WTC11 (cell line): ENCODE measurements around the gene ABHD17B. TPM values are rescaled to one million over a fixed set of nuclear protein-coding genes. Genes with fewer than 3 reads are reported as not detected.

Experiments
- CBFB ChIP-seq: sonication (generic); formaldehyde crosslinking; IDR thresholded peaks from 2 replicates; pipeline ENCODE4 v1.8.1; 2022; ENCODE audit warnings: mild to moderate bottlenecking, low read depth, missing genetic modification reagents
- FOXK1 ChIP-seq: sonication (generic); formaldehyde crosslinking; IDR thresholded peaks from 2 replicates; pipeline ENCODE4 v1.8.0; 2022; ENCODE audit warnings: mild to moderate bottlenecking, moderate library complexity, missing genetic modification reagents
- GTF2I ChIP-seq: fragments of 250-450 bp; sonication (Bioruptor Pico); conservative IDR thresholded peaks from 2 replicates; pipeline ENCODE4 v1.4.0; 2021; ENCODE audit warnings: mild to moderate bottlenecking
- JAZF1 ChIP-seq: fragments of 250-450 bp; sonication (Bioruptor Pico); IDR thresholded peaks from 2 replicates; pipeline ENCODE4 v1.9.0; 2021; ENCODE audit warnings: moderate library complexity, mild to moderate bottlenecking, inconsistent platforms
- KAT7 ChIP-seq: sonication (generic); formaldehyde crosslinking; IDR thresholded peaks from 2 replicates; pipeline ENCODE4 v1.8.1; 2023; ENCODE audit warnings: missing genetic modification reagents, mild to moderate bottlenecking, borderline replicate concordance
- NFATC4 ChIP-seq: fragments of 250-450 bp; sonication (Bioruptor Pico); IDR thresholded peaks from 2 replicates; pipeline ENCODE4 v1.9.0; 2021; ENCODE audit warnings: mild to moderate bottlenecking
- NR1H2 ChIP-seq: sonication (generic); formaldehyde crosslinking; IDR thresholded peaks from 2 replicates; pipeline ENCODE4 v1.9.0; 2021; ENCODE audit warnings: mild to moderate bottlenecking, moderate library complexity, missing genetic modification reagents
- NR2C2 ChIP-seq: sonication (generic); formaldehyde crosslinking; IDR thresholded peaks from 2 replicates; pipeline ENCODE4 v1.8.0; 2022; ENCODE audit warnings: mild to moderate bottlenecking, missing genetic modification reagents
- SOX15 ChIP-seq: fragments of 250-450 bp; sonication (Bioruptor Pico); IDR thresholded peaks from 2 replicates; pipeline ENCODE4 v1.9.0; 2021; ENCODE audit warnings: mild to moderate bottlenecking
- TEAD1 ChIP-seq: sonication (generic); formaldehyde crosslinking; IDR thresholded peaks from 2 replicates; pipeline ENCODE4 v1.8.0; 2022; ENCODE audit warnings: mild to moderate bottlenecking, missing genetic modification reagents
- TEAD4 ChIP-seq: sonication (generic); formaldehyde crosslinking; IDR thresholded peaks from 2 replicates; pipeline ENCODE4 v1.8.0; 2022; ENCODE audit warnings: mild to moderate bottlenecking, missing genetic modification reagents
- ZNF121 ChIP-seq: sonication (generic); formaldehyde crosslinking; IDR thresholded peaks from 2 replicates; pipeline ENCODE4 v1.8.0; 2023; ENCODE audit warnings: missing genetic modification reagents
- ZNF416 ChIP-seq: fragments of 250-450 bp; sonication (Bioruptor Pico); IDR thresholded peaks from 2 replicates; pipeline ENCODE4 v1.9.0; 2021; ENCODE audit warnings: mild to moderate bottlenecking, inconsistent platforms
- total RNA-seq: library from RNA; stranded (reverse); gene quantifications from 3 replicates; pipeline ENCODE4 v1.2.3, GENCODE V29; 2021
- TF ChIP-seq, protein P1 (sequence below): sonication (generic); formaldehyde crosslinking; IDR thresholded peaks from 2 replicates; pipeline ENCODE4 v1.8.1; 2023; ENCODE audit warnings: mild to moderate bottlenecking, missing genetic modification reagents
- TF ChIP-seq, protein P2 (sequence below): fragments of 250-450 bp; sonication (Bioruptor Pico); IDR thresholded peaks from 2 replicates; pipeline ENCODE4 v1.9.0; 2021; ENCODE audit warnings: mild to moderate bottlenecking
- TF ChIP-seq, protein P3 (sequence below): sonication (generic); formaldehyde crosslinking; IDR thresholded peaks from 2 replicates; pipeline ENCODE4 v1.8.0; 2023; ENCODE audit warnings: missing genetic modification reagents
- TF ChIP-seq, protein P4 (sequence below): sonication (generic); formaldehyde crosslinking; IDR thresholded peaks from 2 replicates; pipeline ENCODE4 v1.8.0; 2022; ENCODE audit warnings: mild to moderate bottlenecking, missing genetic modification reagents
- TF ChIP-seq, protein P5 (sequence below): sonication (generic); formaldehyde crosslinking; IDR thresholded peaks from 2 replicates; pipeline ENCODE4 v1.8.1; 2023; ENCODE audit warnings: mild to moderate bottlenecking, missing genetic modification reagents, borderline replicate concordance
- TF ChIP-seq, protein P6 (sequence below): sonication (generic); formaldehyde crosslinking; IDR thresholded peaks from 2 replicates; pipeline ENCODE4 v1.8.1; 2022; ENCODE audit warnings: low read depth, mild to moderate bottlenecking, moderate library complexity, missing genetic modification reagents, borderline replicate concordance
- TF ChIP-seq, protein P7 (sequence below): sonication (generic); formaldehyde crosslinking; conservative IDR thresholded peaks from 2 replicates; pipeline ENCODE4 v1.8.1; 2023; ENCODE audit warnings: mild to moderate bottlenecking, low read depth, missing genetic modification reagents, moderate library complexity
- TF ChIP-seq, protein P8 (sequence below): fragments of 250-450 bp; sonication (Bioruptor Pico); IDR thresholded peaks from 2 replicates; pipeline ENCODE4 v1.9.0; 2021; ENCODE audit warnings: mild to moderate bottlenecking, borderline replicate concordance

Gene ABHD17B
- total RNA-seq, 1 experiment from 2014 or later = 56.6 TPM

DNA sequence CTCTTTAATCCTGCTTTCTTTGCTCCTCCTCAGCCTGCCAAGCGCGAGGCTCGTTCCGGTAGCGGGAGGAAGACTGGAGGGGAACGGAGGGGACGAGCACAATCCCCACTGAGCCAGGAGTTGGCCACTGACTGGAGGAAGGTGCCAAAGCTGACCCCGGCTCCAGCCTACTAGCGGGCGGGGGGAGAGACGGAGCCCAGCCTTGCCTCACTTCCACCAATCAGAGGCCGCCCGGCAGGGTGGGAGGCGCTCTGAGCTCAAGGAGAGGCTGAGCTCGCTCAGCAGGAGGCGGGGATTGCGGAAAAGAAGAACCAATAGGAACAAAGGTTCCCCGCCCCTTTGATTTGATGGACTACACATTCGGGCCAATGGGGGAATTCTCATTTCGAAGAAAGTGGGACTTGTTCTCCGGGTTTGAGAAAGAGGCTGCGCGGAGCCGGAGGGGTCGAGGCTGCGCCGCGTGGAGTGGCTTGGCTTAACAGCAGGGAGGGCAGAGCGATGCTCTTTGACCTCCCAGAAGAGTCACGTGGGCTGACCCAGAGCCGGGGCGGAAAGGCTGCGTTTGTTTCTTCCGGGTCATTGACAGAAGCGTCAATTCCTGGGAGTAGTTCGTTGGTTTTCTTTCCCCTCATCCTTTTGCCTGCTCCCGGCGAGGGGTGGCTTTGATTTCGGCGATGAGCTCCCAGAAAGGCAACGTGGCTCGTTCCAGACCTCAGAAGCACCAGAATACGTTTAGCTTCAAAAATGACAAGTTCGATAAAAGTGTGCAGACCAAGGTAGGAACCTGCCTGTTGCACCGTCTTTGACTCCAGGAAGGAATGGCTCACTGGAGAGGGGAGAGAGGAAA is at the start of gene ABHD17B, which contains the start of gene C9orf85 (continued):
- TF ChIP-seq, protein P1, sequence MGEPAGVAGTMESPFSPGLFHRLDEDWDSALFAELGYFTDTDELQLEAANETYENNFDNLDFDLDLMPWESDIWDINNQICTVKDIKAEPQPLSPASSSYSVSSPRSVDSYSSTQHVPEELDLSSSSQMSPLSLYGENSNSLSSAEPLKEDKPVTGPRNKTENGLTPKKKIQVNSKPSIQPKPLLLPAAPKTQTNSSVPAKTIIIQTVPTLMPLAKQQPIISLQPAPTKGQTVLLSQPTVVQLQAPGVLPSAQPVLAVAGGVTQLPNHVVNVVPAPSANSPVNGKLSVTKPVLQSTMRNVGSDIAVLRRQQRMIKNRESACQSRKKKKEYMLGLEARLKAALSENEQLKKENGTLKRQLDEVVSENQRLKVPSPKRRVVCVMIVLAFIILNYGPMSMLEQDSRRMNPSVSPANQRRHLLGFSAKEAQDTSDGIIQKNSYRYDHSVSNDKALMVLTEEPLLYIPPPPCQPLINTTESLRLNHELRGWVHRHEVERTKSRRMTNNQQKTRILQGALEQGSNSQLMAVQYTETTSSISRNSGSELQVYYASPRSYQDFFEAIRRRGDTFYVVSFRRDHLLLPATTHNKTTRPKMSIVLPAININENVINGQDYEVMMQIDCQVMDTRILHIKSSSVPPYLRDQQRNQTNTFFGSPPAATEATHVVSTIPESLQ = no peak
- no peak for TF ChIP-seq KAT7
- TF ChIP-seq NR1H2 (CRISPR knock-in tag) = no peak
- TF ChIP-seq TEAD1 (CRISPR knock-in tag) = peak; percentile 81; the same call in 1 of the 2 replicates
- TF ChIP-seq, protein P2, sequence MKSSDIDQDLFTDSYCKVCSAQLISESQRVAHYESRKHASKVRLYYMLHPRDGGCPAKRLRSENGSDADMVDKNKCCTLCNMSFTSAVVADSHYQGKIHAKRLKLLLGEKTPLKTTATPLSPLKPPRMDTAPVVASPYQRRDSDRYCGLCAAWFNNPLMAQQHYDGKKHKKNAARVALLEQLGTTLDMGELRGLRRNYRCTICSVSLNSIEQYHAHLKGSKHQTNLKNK (CRISPR knock-in tag) = 0 out of 2 replicates have a peak, but pooled peaks have one; percentile 18
- TF ChIP-seq JAZF1 (CRISPR knock-in tag) = no peak
- TF ChIP-seq, protein P3, sequence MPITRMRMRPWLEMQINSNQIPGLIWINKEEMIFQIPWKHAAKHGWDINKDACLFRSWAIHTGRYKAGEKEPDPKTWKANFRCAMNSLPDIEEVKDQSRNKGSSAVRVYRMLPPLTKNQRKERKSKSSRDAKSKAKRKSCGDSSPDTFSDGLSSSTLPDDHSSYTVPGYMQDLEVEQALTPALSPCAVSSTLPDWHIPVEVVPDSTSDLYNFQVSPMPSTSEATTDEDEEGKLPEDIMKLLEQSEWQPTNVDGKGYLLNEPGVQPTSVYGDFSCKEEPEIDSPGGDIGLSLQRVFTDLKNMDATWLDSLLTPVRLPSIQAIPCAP = no peak
- TF ChIP-seq, protein P4, sequence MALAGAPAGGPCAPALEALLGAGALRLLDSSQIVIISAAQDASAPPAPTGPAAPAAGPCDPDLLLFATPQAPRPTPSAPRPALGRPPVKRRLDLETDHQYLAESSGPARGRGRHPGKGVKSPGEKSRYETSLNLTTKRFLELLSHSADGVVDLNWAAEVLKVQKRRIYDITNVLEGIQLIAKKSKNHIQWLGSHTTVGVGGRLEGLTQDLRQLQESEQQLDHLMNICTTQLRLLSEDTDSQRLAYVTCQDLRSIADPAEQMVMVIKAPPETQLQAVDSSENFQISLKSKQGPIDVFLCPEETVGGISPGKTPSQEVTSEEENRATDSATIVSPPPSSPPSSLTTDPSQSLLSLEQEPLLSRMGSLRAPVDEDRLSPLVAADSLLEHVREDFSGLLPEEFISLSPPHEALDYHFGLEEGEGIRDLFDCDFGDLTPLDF = no peak
- TF ChIP-seq, protein P5, sequence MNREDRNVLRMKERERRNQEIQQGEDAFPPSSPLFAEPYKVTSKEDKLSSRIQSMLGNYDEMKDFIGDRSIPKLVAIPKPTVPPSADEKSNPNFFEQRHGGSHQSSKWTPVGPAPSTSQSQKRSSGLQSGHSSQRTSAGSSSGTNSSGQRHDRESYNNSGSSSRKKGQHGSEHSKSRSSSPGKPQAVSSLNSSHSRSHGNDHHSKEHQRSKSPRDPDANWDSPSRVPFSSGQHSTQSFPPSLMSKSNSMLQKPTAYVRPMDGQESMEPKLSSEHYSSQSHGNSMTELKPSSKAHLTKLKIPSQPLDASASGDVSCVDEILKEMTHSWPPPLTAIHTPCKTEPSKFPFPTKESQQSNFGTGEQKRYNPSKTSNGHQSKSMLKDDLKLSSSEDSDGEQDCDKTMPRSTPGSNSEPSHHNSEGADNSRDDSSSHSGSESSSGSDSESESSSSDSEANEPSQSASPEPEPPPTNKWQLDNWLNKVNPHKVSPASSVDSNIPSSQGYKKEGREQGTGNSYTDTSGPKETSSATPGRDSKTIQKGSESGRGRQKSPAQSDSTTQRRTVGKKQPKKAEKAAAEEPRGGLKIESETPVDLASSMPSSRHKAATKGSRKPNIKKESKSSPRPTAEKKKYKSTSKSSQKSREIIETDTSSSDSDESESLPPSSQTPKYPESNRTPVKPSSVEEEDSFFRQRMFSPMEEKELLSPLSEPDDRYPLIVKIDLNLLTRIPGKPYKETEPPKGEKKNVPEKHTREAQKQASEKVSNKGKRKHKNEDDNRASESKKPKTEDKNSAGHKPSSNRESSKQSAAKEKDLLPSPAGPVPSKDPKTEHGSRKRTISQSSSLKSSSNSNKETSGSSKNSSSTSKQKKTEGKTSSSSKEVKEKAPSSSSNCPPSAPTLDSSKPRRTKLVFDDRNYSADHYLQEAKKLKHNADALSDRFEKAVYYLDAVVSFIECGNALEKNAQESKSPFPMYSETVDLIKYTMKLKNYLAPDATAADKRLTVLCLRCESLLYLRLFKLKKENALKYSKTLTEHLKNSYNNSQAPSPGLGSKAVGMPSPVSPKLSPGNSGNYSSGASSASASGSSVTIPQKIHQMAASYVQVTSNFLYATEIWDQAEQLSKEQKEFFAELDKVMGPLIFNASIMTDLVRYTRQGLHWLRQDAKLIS (CRISPR knock-in tag) = no peak
- TF ChIP-seq NR2C2 (CRISPR knock-in tag) = peak; percentile 89
- TF ChIP-seq, protein P6, sequence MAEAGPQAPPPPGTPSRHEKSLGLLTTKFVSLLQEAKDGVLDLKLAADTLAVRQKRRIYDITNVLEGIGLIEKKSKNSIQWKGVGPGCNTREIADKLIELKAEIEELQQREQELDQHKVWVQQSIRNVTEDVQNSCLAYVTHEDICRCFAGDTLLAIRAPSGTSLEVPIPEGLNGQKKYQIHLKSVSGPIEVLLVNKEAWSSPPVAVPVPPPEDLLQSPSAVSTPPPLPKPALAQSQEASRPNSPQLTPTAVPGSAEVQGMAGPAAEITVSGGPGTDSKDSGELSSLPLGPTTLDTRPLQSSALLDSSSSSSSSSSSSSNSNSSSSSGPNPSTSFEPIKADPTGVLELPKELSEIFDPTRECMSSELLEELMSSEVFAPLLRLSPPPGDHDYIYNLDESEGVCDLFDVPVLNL (CRISPR knock-in tag) = no peak
- TF ChIP-seq FOXK1 = peak; percentile 33; the same call in 1 of the 2 replicates
- no peak for TF ChIP-seq NFATC4 (CRISPR knock-in tag)
- TF ChIP-seq ZNF416 = no peak
- no peak for TF ChIP-seq GTF2I (CRISPR knock-in tag)
- TF ChIP-seq CBFB (CRISPR knock-in tag) = no peak
- no peak for TF ChIP-seq SOX15 (CRISPR knock-in tag)
- TF ChIP-seq, protein P7, sequence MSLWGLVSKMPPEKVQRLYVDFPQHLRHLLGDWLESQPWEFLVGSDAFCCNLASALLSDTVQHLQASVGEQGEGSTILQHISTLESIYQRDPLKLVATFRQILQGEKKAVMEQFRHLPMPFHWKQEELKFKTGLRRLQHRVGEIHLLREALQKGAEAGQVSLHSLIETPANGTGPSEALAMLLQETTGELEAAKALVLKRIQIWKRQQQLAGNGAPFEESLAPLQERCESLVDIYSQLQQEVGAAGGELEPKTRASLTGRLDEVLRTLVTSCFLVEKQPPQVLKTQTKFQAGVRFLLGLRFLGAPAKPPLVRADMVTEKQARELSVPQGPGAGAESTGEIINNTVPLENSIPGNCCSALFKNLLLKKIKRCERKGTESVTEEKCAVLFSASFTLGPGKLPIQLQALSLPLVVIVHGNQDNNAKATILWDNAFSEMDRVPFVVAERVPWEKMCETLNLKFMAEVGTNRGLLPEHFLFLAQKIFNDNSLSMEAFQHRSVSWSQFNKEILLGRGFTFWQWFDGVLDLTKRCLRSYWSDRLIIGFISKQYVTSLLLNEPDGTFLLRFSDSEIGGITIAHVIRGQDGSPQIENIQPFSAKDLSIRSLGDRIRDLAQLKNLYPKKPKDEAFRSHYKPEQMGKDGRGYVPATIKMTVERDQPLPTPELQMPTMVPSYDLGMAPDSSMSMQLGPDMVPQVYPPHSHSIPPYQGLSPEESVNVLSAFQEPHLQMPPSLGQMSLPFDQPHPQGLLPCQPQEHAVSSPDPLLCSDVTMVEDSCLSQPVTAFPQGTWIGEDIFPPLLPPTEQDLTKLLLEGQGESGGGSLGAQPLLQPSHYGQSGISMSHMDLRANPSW = no peak
- TF ChIP-seq TEAD4 (CRISPR knock-in tag) = 0 out of 2 replicates have a peak, but pooled peaks have one; percentile 57
- TF ChIP-seq, protein P8, sequence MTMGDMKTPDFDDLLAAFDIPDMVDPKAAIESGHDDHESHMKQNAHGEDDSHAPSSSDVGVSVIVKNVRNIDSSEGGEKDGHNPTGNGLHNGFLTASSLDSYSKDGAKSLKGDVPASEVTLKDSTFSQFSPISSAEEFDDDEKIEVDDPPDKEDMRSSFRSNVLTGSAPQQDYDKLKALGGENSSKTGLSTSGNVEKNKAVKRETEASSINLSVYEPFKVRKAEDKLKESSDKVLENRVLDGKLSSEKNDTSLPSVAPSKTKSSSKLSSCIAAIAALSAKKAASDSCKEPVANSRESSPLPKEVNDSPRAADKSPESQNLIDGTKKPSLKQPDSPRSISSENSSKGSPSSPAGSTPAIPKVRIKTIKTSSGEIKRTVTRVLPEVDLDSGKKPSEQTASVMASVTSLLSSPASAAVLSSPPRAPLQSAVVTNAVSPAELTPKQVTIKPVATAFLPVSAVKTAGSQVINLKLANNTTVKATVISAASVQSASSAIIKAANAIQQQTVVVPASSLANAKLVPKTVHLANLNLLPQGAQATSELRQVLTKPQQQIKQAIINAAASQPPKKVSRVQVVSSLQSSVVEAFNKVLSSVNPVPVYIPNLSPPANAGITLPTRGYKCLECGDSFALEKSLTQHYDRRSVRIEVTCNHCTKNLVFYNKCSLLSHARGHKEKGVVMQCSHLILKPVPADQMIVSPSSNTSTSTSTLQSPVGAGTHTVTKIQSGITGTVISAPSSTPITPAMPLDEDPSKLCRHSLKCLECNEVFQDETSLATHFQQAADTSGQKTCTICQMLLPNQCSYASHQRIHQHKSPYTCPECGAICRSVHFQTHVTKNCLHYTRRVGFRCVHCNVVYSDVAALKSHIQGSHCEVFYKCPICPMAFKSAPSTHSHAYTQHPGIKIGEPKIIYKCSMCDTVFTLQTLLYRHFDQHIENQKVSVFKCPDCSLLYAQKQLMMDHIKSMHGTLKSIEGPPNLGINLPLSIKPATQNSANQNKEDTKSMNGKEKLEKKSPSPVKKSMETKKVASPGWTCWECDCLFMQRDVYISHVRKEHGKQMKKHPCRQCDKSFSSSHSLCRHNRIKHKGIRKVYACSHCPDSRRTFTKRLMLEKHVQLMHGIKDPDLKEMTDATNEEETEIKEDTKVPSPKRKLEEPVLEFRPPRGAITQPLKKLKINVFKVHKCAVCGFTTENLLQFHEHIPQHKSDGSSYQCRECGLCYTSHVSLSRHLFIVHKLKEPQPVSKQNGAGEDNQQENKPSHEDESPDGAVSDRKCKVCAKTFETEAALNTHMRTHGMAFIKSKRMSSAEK (CRISPR knock-in tag) = no peak
- no peak for TF ChIP-seq ZNF121
